Activated T-helper 1 cell treated with anti-CD3 and anti-CD28 coated beads, Interleukin-2, amount 50 U/mL, for 16 hours (primary cell): Measurements from ENCODE around the gene DNAJC1.

Experiments
- DNase-seq, 2 donors: peaks; one replicate each; pipeline ENCODE4 v3.0.0-alpha.2; 2020; ENCODE audit warnings: low read depth in 1 of 2, low spot score in 1 of 2

Gene DNAJC1

GRCh38 chr10:22006379-22006884, 2.9 kb upstream of the DNAJC1 start:
- DNase-seq = no peak

- DNase-seq = no peak
Observed at GRCh38 chr10:22005763-22006162, 2.2 kb upstream of the DNAJC1 start.

- DNase-seq = no peak
Observed at GRCh38 chr10:22003964-22004281, 393 bp upstream of the DNAJC1 start.

- peak in 1 of 2 donors; percentile 6 for DNase-seq
Observed at GRCh38 chr10:22002591-22003176, 846 bp downstream of the DNAJC1 start.

- DNase-seq = no peak
Observed at GRCh38 chr10:21995557-21995956, 8.0 kb downstream of the DNAJC1 start.

GRCh38 chr10:21993360-21994001, 10.0 kb downstream of the DNAJC1 start:
- DNase-seq = no peak

- no peak for DNase-seq
Observed at GRCh38 chr10:21991785-21992184, 11.7 kb downstream of the DNAJC1 start.

- no peak for DNase-seq
Observed at GRCh38 chr10:21990449-21990848, 13.1 kb downstream of the DNAJC1 start.

- DNase-seq = no peak
Observed at GRCh38 chr10:21989453-21990154, 13.9 kb downstream of the DNAJC1 start.

- DNase-seq = no peak
Observed at GRCh38 chr10:21985541-21985940, 18.0 kb downstream of the DNAJC1 start.

- no peak for DNase-seq
Observed at GRCh38 chr10:21981118-21981517, 22.4 kb downstream of the DNAJC1 start.

GRCh38 chr10:21980691-21981090, 22.8 kb downstream of the DNAJC1 start:
- DNase-seq = no peak

- no peak for DNase-seq
Observed at GRCh38 chr10:21978191-21978862, 25.2 kb downstream of the DNAJC1 start.

GRCh38 chr10:21976739-21977138, 26.8 kb downstream of the DNAJC1 start:
- DNase-seq = no peak

GRCh38 chr10:21976280-21976679, 27.2 kb downstream of the DNAJC1 start:
- DNase-seq = no peak

- no peak for DNase-seq
Observed at GRCh38 chr10:21975378-21975990, 28.0 kb downstream of the DNAJC1 start.

- no peak for DNase-seq
Observed at GRCh38 chr10:21972584-21972983, 30.9 kb downstream of the DNAJC1 start.

- DNase-seq = no peak
Observed at GRCh38 chr10:21969326-21970287, 33.9 kb downstream of the DNAJC1 start.

- no peak for DNase-seq
Observed at GRCh38 chr10:21964983-21965665, 38.4 kb downstream of the DNAJC1 start.

GRCh38 chr10:21962358-21962757, 41.2 kb downstream of the DNAJC1 start:
- no peak for DNase-seq
